ENCODE measurements around the gene HSD3B7. TPM values are rescaled to one million over a fixed set of nuclear protein-coding genes. Genes with fewer than 3 reads are reported as not detected.

Gene HSD3B7
- total and polyA plus RNA-seq, 2 of the 8 experiments (the other 6 are each of a cell fraction or from before 2014, with no cell fraction given), result 2.9 to 6.6 TPM

DNA sequence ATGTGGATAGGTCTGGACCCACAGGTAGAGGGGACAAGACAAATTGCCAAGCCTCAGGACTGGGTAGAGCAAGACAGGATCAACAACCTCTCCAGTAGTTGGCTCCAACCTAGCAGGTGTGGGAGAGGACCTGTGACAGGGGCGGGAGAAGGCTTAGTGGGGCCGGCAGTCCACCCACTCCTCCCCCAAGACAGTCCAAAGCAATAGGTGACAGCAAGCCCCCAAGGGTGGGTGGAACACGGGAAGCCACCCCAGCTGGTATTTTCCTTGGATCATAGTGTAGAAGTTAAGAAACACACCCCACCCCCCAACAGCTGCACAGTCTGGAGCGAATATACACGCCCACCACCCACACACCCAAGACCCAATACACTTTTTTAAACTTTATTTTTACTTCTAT is 44.3 kb downstream of the HSD3B7 start:
- Histone ChIP-seq H3K18ac (ENCODE audit: extremely low read depth, low read length) (no peak overlapping the region), H3K36me3 (ENCODE audit: control insufficient read depth in 2 of 4, insufficient read depth in 4 of 4, low read length in 3 of 4) (no peaks in the 10 kb centered on the region), H3K9ac (replicated peaks in 1 of 4; ENCODE audit: extremely low read depth in 1 of 4, low read depth in 3 of 4, low read length in 3 of 4) (no peak overlapping the region), H2AFZ (ENCODE audit: low read length) (no peak overlapping the region), H4K20me1 (replicated peaks in 1 of 2; ENCODE audit: control insufficient read depth in 1 of 2, insufficient read depth in 2 of 2, low read length in 2 of 2) (peaks cover 0 to under 1% of the 10 kb centered on the region in 2 experiments), H3K27ac (ENCODE audit: low read depth, low read length) (no peak overlapping the region), H4K91ac (replicated peaks; ENCODE audit: insufficient read length, low read length) (no peak overlapping the region), H3K79me1 (ENCODE audit: low read depth, low read length) (no peaks in the 10 kb centered on the region), H3K23me2 (ENCODE audit: low read depth, low read length) (peaks cover 12% of the 10 kb centered on the region; the same call in 1 of the 2 replicates), H3K4me2 (ENCODE audit: insufficient read depth in 1 of 2, low read depth in 2 of 2, low read length in 2 of 2) (no peak overlapping the region), H3K56ac (replicated peaks; ENCODE audit: insufficient read length, low read depth, low read length) (no peak overlapping the region), H2AK5ac (ENCODE audit: low read depth, low read length) (no peak overlapping the region), H2BK120ac (replicated peaks; ENCODE audit: low read depth, low read length) (no peak overlapping the region), H3K4me1 (replicated peaks in 1 of 4; ENCODE audit: control insufficient read depth in 3 of 4, insufficient read depth in 4 of 4, low read length in 3 of 4) (peaks cover 0 to 4% (median 2%) of the 10 kb centered on the region in 4 experiments; a peak in 4 of 7 replicates), H4K5ac (ENCODE audit: insufficient read length, low read depth, low read length) (no peak overlapping the region), H2BK20ac (ENCODE audit: low read length) (no peak overlapping the region), H3K9me3 (ENCODE audit: insufficient read depth in 2 of 2, low read depth in 1 of 2, low read length in 1 of 2) (no peaks in the 10 kb centered on the region), H3K27me3 (replicated peaks in 1 of 4; ENCODE audit: control insufficient read depth in 3 of 4, extremely low read depth in 1 of 4, insufficient read depth in 3 of 4, low read length in 3 of 4) (no peaks in the 10 kb centered on the region), H3K4ac (replicated peaks; ENCODE audit: insufficient read length, low read depth, low read length) (no peak overlapping the region), H3K14ac (ENCODE audit: insufficient read length) (no peak overlapping the region), H3K79me2 (ENCODE audit: control insufficient read depth in 1 of 2, insufficient read depth in 2 of 2, low read length in 2 of 2) (no peaks in the 10 kb centered on the region), H3K23ac (ENCODE audit: insufficient read length) (no peak overlapping the region), H2BK12ac (ENCODE audit: low read depth, low read length) (no peak overlapping the region), H2BK15ac (ENCODE audit: low read length) (no peak overlapping the region), H4K8ac (ENCODE audit: extremely low read depth, insufficient read depth, low read length) (no peak overlapping the region), H2BK5ac (ENCODE audit: low read depth, low read length) (no peak overlapping the region), H3K4me3 (ENCODE audit: extremely low read depth in 1 of 4, insufficient read depth in 2 of 4, low read depth in 3 of 4, low read length in 4 of 4) (no peak overlapping the region)
- no peak for TF ChIP-seq SIN3A (conservative IDR thresholded peaks at IDR 0.05 in 1 of 2, IDR thresholded peaks at IDR 0.05 in 1 of 2; ENCODE audit: low read depth in 1 of 2, low read length in 2 of 2)
- POLR2A ChIA-PET (ENCODE audit: partially characterized antibody), result no interaction called here
- DNase-seq (ENCODE audit: low read depth in 1 of 2, low spot score in 2 of 2) (no peak), FAIRE-seq (no peak)
- 87 to 100% methylated on average over 1 to 5 of the region's 5 CpGs for WGBS, 2 experiments (ENCODE audit: extremely low coverage in 1 of 2, insufficient coverage in 1 of 2, insufficient read length in 1 of 2, insufficient replicate concordance in 2 of 2, low coverage in 1 of 2, low lambda C conversion rate in 2 of 2, missing lambda C conversion rate in 1 of 2)
- CTCF ChIA-PET (ENCODE audit: partially characterized antibody), result interaction anchor here (3.8 kb wide), 1 partner anchor 43 kb away, joined by 18 read pairs; the partner anchor contains the start of gene HSD3B7

Data from H1 (cell line).